K562 (cell line): ENCODE measurements around the gene MCCD1. TPM values are rescaled to one million over a fixed set of nuclear protein-coding genes. Genes with fewer than 3 reads are reported as not detected.

ENCODE experiments used
- ATAC-seq: fragments of 200-7000 bp; cut with Tn5 transposase; 3 replicates; pipeline ENCODE4 v1.9.1; 2020; ENCODE audit warnings: moderate library complexity
- BruUV-seq: library from RNA; stranded (reverse); fragments of 400-500 nt; replicated peaks from 2 replicates; lab custom pipeline; 2021; lab: Mats Ljungman, UMichigan
- CTCF ChIA-PET: fragments of 300-600 bp; formaldehyde crosslinking; extraction: SDS; loops from one replicate; lab custom pipeline; 2021; ENCODE audit warnings: low intra/inter-chr PET ratio; lab: Yijun Ruan, JAX
- POLR2A ChIA-PET: fragments of 300-600, 350-650 bp; sonication (Branson Sonifier 250); formaldehyde crosslinking; extraction: SDS; loops from one replicate; lab custom pipeline; 2021; ENCODE audit warnings: antibody characterized with exemption, inconsistent platforms; lab: Yijun Ruan, JAX
- DNase-seq, 4 experiments: peaks; one replicate each; pipeline versions ENCODE4 v3.0.0 to v3.0.0-alpha.2; 2011 to 2018; ENCODE audit warnings: low spot score in 3 of 4, mixed read lengths in 3 of 4; ENCODE audit errors: extremely low read depth in 1 of 4
- FAIRE-seq: peaks from 2 replicates; lab custom pipeline; 2011; peaks lifted over from hg19 to GRCh38; lab: Jason Lieb, UNC
- H2AFZ ChIP-seq: 2 replicates; pipeline ENCODE4 v1.6.0; 2011; ENCODE audit warnings: low read depth, low read length, control low read depth, inconsistent platforms
- H3K27ac ChIP-seq: fragments of 200-600 bp; 3 replicates; pipeline ENCODE4 v1.8.0; 2011; ENCODE audit warnings: low read depth, mild to moderate bottlenecking, control low read depth, inconsistent platforms, low read length, moderate library complexity, mixed read lengths; ENCODE audit errors: extremely low read depth
- H3K27me3 ChIP-seq, 2 experiments: fragments of 300-600 bp in 1 of 2; 2 replicates in 1 of 2; 3 replicates in 1 of 2; pipeline versions ENCODE4 v1.6.0 to v1.8.0; 2011; ENCODE audit warnings: inconsistent platforms in 2 of 2, low read length in 2 of 2, mild to moderate bottlenecking in 1 of 2, mixed read lengths in 1 of 2, moderate library complexity in 1 of 2; ENCODE audit not compliant: control insufficient read depth in 2 of 2, insufficient read depth in 2 of 2
- H3K36me3 ChIP-seq: fragments of 300-600 bp; 3 replicates; pipeline ENCODE4 v1.8.0; 2011; ENCODE audit warnings: mild to moderate bottlenecking, low read length, inconsistent platforms; ENCODE audit not compliant: control insufficient read depth, insufficient read depth
- H3K4me1 ChIP-seq, 2 experiments: fragments of 200-600 bp in 1 of 2; replicated peaks in 1 of 2; 2 replicates in 1 of 2; 3 replicates in 1 of 2; pipeline versions ENCODE4 v1.5.1 to v1.8.0; 2011; ENCODE audit warnings: inconsistent platforms in 2 of 2, low read length in 2 of 2, mild to moderate bottlenecking in 1 of 2, mixed read lengths in 1 of 2, moderate library complexity in 1 of 2; ENCODE audit not compliant: control insufficient read depth in 2 of 2, insufficient read depth in 2 of 2
- H3K4me2 ChIP-seq: 2 replicates; pipeline ENCODE4 v1.6.1; 2011; ENCODE audit warnings: low read length, control low read depth, inconsistent platforms, mixed read lengths; ENCODE audit not compliant: insufficient read depth
- H3K4me3 ChIP-seq: fragments of 200-600 bp; sonication (generic), shearing (Covaris generic); 2 replicates; pipeline ENCODE4 v1.5.1; 2016; ENCODE audit warnings: control low read depth, inconsistent platforms
- H3K79me2 ChIP-seq: fragments of 200-600 bp; 3 replicates; pipeline ENCODE4 v1.8.0; 2011; ENCODE audit warnings: low read length, inconsistent platforms; ENCODE audit not compliant: control insufficient read depth, insufficient read depth
- H3K9ac ChIP-seq, 2 experiments: 2 replicates each; pipeline versions ENCODE4 v1.6.0 to v1.6.1; 2011; ENCODE audit warnings: low read depth in 2 of 2, low read length in 2 of 2, control low read depth in 1 of 2, inconsistent platforms in 1 of 2, mild to moderate bottlenecking in 1 of 2, mixed read lengths in 1 of 2; ENCODE audit not compliant: insufficient read depth in 1 of 2
- H3K9me1 ChIP-seq: one replicate; pipeline ENCODE4 v1.6.0; 2011; ENCODE audit warnings: inconsistent platforms, mild to moderate bottlenecking, low read length, moderate library complexity; ENCODE audit not compliant: control insufficient read depth, insufficient read depth
- H3K9me3 ChIP-seq: replicated peaks from 2 replicates; pipeline ENCODE4 v1.5.1; 2011; ENCODE audit warnings: low read depth, low read length, inconsistent platforms; ENCODE audit not compliant: control insufficient read depth, insufficient read depth
- H4K20me1 ChIP-seq: replicated peaks from 2 replicates; pipeline ENCODE4 v1.6.1; 2011; ENCODE audit warnings: low read length, inconsistent platforms, mixed read lengths; ENCODE audit not compliant: control insufficient read depth, insufficient read depth
- CAMTA2 ChIP-seq: fragments of 250-450 bp; sonication (Bioruptor Pico); conservative IDR thresholded peaks from 2 replicates; pipeline ENCODE4 v1.5.1; 2022
- GTF2A2 ChIP-seq: IDR thresholded peaks from 2 replicates; pipeline ENCODE4 v1.6.1; 2016; ENCODE audit warnings: mild to moderate bottlenecking, missing genetic modification characterization, missing compliant biosample characterization
- MYNN ChIP-seq, 2 experiments: sonication (generic); formaldehyde crosslinking in 1 of 2; IDR thresholded peaks; 2 replicates each; pipeline versions ENCODE4 v1.5.0 to v1.6.1; 2016 to 2020; ENCODE audit warnings: antibody characterized with exemption in 1 of 2, missing genetic modification reagents in 1 of 2
- NFE2L1 ChIP-seq: fragments of 450-650 bp; IDR thresholded peaks from 2 replicates; pipeline ENCODE4 v1.6.1; 2016; ENCODE audit warnings: missing genetic modification characterization, low read depth, mild to moderate bottlenecking, missing compliant biosample characterization, moderate library complexity, borderline replicate concordance
- RB1 ChIP-seq: fragments of 450-650 bp; IDR thresholded peaks from 2 replicates; pipeline ENCODE4 v1.6.1; 2017; ENCODE audit warnings: low read depth, mild to moderate bottlenecking
- RBBP5 ChIP-seq: fragments of 200-600 bp; sonication (generic); IDR thresholded peaks from 2 replicates; pipeline ENCODE4 v1.6.1; 2012; ENCODE audit warnings: borderline replicate concordance, mild to moderate bottlenecking, low read length, control low read depth, inconsistent platforms; ENCODE audit not compliant: insufficient read depth, poor library complexity, severe bottlenecking
- YBX1 ChIP-seq: fragments of 450-650 bp; IDR thresholded peaks from 2 replicates; pipeline ENCODE4 v1.7.1; 2016; ENCODE audit warnings: mild to moderate bottlenecking
- WGBS: fragments of 100-300 bp; shearing (Covaris generic); methylation state at CpG from one replicate; pipeline ENCODE4 v1.1.6; 2016; ENCODE audit warnings: low coverage, mixed read lengths; ENCODE audit not compliant: insufficient coverage; ENCODE audit errors: missing lambda C conversion rate; 5-methylcytosine and 5-hydroxymethylcytosine counted together
- in situ Hi-C: fragments of 300-500 bp; cut with MboI; formaldehyde crosslinking; loops from 4 replicates; pipeline ENCODE4 v1.15.0; 2018; ENCODE audit warnings: inconsistent platforms, mixed read lengths
- intact Hi-C: fragments of 100-400 bp; cut with micrococcal nuclease; formaldehyde crosslinking; loops from 2 replicates; pipeline ENCODE4 v1.14.2; 2022
- polyA plus RNA-seq, 8 experiments: library from polyadenylated mRNA; depleted of rRNA in 4 of 8; stranded (reverse) in 5 of 8; unstranded in 3 of 8; fragments of >200 nt; fragmentation: Nextera tagmentation in 2 of 8; fragmentation: Illumina TruSeq in 1 of 8; extraction: Ambion mirVana in 2 of 8; extraction: Trizol in 1 of 8; gene quantifications; 2 replicates each; pipeline versions ENCODE4 v1.2.1 to v1.2.3, GENCODE V29; 2011 to 2014; ENCODE audit warnings: inconsistent platforms in 1 of 8, missing spikeins in 1 of 8
- total RNA-seq, 7 experiments: library from RNA; depleted of rRNA in 6 of 7; stranded (reverse); fragments of >200 nt in 6 of 7; fragmentation: Illumina TruSeq in 2 of 7; extraction: Trizol in 2 of 7; gene quantifications; 2 replicates each; pipeline versions ENCODE4 v1.2.1 to v1.2.3, GENCODE V29; 2011 to 2021; ENCODE audit warnings: low replicate concordance in 1 of 7
- TF ChIP-seq, protein P1 (sequence below): sonication (generic); formaldehyde crosslinking; IDR thresholded peaks from 2 replicates; pipeline ENCODE4 v1.4.0; 2020; ENCODE audit warnings: mild to moderate bottlenecking, missing genetic modification reagents

The MCCD1 gene
- total and polyA plus RNA-seq, 9 of the 15 experiments (the other 6 are each of a cell fraction or from before 2014, with no cell fraction given): not detected

DNA sequence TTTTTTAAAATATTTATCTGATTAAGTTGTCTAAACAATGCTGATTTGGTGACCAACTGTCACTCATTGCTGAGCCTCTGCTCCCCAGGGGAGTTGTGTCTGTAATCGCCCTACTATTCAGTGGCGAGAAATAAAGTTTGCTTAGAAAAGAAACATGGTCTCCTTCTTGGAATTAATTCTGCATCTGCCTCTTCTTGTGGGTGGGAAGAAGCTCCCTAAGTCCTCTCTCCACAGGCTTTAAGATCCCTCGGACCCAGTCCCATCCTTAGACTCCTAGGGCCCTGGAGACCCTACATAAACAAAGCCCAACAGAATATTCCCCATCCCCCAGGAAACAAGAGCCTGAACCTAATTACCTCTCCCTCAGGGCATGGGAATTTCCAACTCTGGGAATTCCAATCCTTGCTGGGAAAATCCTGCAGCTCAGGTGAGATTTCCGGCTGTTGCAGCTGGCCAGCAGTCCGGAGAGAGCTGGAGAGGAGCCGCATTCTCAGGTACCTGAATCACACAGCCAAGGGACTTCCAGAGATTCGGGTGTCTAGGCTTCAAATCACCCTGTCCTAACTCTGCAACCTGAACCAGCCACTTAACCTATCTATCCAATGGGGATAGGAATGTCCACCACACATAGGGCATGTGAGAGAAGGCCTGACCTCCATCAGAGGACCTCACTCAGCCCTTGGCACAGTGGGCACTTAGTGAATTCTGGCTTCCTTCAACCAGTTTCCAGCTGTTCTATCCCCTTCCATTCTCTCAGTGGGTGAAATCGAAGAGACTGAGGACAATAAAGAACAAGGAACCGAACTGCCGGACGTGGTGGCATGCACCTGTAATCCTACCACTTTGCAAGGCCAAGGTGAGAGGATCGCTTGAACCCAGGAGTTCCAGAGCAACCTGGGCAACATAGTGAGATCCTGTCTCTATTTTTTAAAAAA is 49.7 kb downstream of the MCCD1 start:
- Histone ChIP-seq H2AFZ (no peak overlapping the region), H3K4me2 (no peak overlapping the region), H3K36me3 (no peaks in the 10 kb centered on the region), H3K9me3 (no peaks in the 10 kb centered on the region), H4K20me1 (no peaks in the 10 kb centered on the region), H3K9ac (no peak overlapping the region), H3K4me1 (peaks cover 0 to 30% of the 10 kb centered on the region in 2 experiments; a peak in 3 of 5 replicates), H3K79me2 (no peaks in the 10 kb centered on the region), H3K4me3 (no peak overlapping the region), H3K27ac (no peak overlapping the region), H3K9me1 (no peaks in the 10 kb centered on the region), H3K27me3 (no peaks in the 10 kb centered on the region)
- intact Hi-C loops: no loop called here
- in situ Hi-C loops: no loop called here
- BruUV-seq: no TSS peak
- POLR2A ChIA-PET: interaction anchor here (3.1 to 3.3 kb wide), 2 partner anchors 9 to 15 kb away, joined by 7 to 16 read pairs; no protein-coding TSS in a partner anchor
- FAIRE-seq (no peak), DNase-seq (no peak), ATAC-seq (no peak)
- CTCF ChIA-PET: no interaction called here
- 54% methylated on average over 12 of the region's 12 CpGs for WGBS
- TF ChIP-seq MYNN (IDR thresholded peaks at IDR 0.05): no peak
- TF ChIP-seq MYNN (CRISPR knock-in tag; IDR thresholded peaks at IDR 0.05): no peak
- no peak for TF ChIP-seq YBX1
- no peak for TF ChIP-seq NFE2L1 (tag)
- no peak for TF ChIP-seq GTF2A2 (tag)
- TF ChIP-seq CAMTA2 (CRISPR knock-in tag): no peak
- no peak for TF ChIP-seq RB1
- TF ChIP-seq RBBP5: no peak
- TF ChIP-seq, protein P1, sequence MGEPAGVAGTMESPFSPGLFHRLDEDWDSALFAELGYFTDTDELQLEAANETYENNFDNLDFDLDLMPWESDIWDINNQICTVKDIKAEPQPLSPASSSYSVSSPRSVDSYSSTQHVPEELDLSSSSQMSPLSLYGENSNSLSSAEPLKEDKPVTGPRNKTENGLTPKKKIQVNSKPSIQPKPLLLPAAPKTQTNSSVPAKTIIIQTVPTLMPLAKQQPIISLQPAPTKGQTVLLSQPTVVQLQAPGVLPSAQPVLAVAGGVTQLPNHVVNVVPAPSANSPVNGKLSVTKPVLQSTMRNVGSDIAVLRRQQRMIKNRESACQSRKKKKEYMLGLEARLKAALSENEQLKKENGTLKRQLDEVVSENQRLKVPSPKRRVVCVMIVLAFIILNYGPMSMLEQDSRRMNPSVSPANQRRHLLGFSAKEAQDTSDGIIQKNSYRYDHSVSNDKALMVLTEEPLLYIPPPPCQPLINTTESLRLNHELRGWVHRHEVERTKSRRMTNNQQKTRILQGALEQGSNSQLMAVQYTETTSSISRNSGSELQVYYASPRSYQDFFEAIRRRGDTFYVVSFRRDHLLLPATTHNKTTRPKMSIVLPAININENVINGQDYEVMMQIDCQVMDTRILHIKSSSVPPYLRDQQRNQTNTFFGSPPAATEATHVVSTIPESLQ (CRISPR knock-in tag): no peak
